IPS-20b (cell line): Measurements from ENCODE around the gene SEMA4D.

Experiments used
- H3K27ac ChIP-seq: one replicate; pipeline ENCODE4 v1.5.1; 2013; ENCODE audit warnings: low read length
- H3K27me3 ChIP-seq: 2 replicates; pipeline ENCODE4 v1.6.1; 2013; ENCODE audit warnings: mild to moderate bottlenecking, low read length, inconsistent platforms; ENCODE audit not compliant: insufficient read depth
- H3K36me3 ChIP-seq: 2 replicates; pipeline ENCODE4 v1.6.1; 2013; ENCODE audit warnings: low read depth, mild to moderate bottlenecking, inconsistent platforms, low read length, moderate library complexity; ENCODE audit not compliant: insufficient read depth
- H3K4me1 ChIP-seq: 2 replicates; pipeline ENCODE4 v1.6.1; 2013; ENCODE audit warnings: mild to moderate bottlenecking, control low read depth, inconsistent platforms, low read length, moderate library complexity; ENCODE audit not compliant: insufficient read depth
- H3K4me3 ChIP-seq: 2 replicates; pipeline ENCODE4 v1.5.1; 2013; ENCODE audit warnings: mild to moderate bottlenecking, low read length, inconsistent platforms
- H3K9ac ChIP-seq: 2 replicates; pipeline ENCODE4 v1.6.1; 2013; ENCODE audit warnings: low read depth, mild to moderate bottlenecking, inconsistent platforms, low read length, moderate library complexity
- H3K9me3 ChIP-seq: 2 replicates; pipeline ENCODE4 v1.6.1; 2013; ENCODE audit warnings: mild to moderate bottlenecking, low read depth, low read length, inconsistent platforms; ENCODE audit not compliant: insufficient read depth

The SEMA4D gene

DNA sequence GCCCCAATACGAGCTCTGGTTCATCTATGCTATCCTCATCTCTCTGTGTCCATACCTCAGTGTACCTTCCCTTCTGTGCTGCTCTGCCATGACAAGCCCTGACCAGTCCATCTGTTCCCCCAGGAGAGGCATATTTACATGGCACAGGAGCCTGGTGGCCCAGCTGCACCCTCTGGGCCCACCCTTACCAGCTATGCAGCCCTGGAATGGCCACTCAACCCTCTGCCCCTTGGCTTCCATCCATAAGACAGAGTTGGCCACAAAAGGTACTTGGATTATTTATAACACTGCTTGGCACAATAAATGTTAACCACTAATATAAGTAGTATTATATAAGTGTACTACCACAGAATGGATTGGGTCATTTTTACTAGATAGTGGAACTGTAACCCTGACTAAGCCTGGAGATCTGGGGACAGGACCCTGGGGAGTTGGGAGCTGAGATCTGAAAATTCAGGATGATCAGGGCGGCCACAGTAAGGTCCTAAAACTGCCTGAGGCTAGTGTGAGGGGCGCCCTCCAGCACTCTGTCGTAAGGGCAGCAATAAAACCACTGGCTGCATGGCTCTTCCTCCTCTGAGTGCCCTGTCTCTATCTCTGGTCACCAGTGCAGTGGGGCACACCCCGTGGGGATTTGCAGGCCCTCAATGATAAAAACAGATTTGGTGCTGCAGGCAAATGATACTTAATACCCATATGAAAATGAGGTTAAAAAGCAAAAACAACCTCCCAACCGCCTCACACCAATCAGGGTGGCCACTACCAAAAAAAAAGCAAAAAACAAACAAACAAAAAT, 65.8 kb downstream of the SEMA4D start:
- no peak overlapping the region for H3K27ac ChIP-seq
- no peak overlapping the region for H3K9ac ChIP-seq
- peaks cover 40% of the 10 kb centered on the region; the same call in 1 of the 2 replicates for H3K4me1 ChIP-seq
- no peak overlapping the region for H3K4me3 ChIP-seq
- no peaks in the 10 kb centered on the region for H3K36me3 ChIP-seq
- no peaks in the 10 kb centered on the region for H3K9me3 ChIP-seq
- H3K27me3 ChIP-seq = no peaks in the 10 kb centered on the region

DNA sequence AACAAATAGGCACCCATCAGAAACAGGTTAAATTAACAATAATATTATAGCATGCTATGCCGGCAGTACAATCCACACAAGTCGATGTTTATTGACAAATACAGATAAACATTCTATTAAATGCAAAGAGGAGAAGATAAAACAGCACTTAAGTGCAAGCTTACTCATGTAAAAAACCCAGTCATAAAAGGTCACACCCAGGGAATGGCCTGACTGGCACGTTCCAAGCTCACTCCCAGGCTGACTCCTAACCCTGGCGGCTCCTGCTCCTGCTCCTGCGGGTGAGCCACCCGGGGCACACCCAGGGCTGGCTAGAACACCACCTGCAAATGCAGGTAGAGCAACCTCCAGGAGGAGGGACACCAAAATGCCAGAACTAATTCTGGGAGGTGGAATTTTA, 66.9 kb downstream of the SEMA4D start:
- H3K9ac ChIP-seq = no peak overlapping the region
- H3K4me1 ChIP-seq = peaks cover 29% of the 10 kb centered on the region; the same call in 1 of the 2 replicates
- no peaks in the 10 kb centered on the region for H3K27me3 ChIP-seq
- H3K27ac ChIP-seq = no peak overlapping the region
- H3K36me3 ChIP-seq = no peaks in the 10 kb centered on the region
- no peak overlapping the region for H3K4me3 ChIP-seq
- H3K9me3 ChIP-seq = no peaks in the 10 kb centered on the region

DNA sequence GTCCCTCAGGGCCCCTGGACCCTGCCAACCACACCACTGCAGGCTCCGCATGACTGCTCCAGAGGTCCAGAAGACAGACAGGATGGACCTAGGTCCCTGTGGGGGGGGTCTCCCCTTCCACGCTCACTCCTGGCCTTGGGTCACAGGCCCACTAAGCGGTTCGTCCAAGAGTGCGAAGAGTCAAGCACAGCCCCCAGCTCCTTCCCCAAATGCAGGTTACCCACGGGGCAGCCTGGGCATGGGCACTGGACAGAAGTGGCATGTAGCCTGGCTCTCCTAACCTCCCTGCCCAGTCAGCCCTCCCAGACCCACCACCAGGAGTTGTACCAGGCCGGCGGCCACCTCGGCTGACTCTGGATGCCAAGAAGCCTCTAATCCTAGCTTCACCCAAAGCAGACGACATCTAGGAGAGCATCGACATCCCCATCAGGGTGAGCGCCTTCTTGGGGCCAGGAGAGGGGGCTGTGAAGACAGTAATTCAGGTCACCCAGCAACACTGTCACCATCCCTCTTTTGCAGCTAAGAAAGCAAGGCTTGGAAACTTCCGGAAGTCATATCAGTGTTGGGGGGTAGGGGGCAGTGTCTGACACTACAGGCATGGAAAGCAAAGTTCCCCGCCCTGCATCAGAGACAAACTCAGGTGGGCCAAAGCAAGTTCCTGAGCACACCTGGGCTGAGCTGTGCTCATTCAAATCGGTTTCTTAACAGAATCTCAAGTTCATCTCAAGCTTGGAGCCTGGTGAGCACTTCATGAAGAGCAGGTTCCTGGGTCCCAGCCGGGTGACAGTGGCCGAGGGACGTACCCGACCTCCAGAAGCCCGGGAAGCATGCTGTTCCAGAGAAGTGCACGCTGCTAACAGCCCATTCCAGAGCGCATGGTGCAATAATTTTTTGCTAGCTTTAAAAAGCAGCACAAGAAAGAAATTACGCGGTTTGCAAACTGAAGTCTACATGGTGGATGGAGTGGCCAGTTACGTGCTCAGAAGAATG, 68.7 kb downstream of the SEMA4D start:
- Histone ChIP-seq H3K27me3 (no peaks in the 10 kb centered on the region), H3K4me1 (peaks cover 16% of the 10 kb centered on the region; the same call in 1 of the 2 replicates), H3K9me3 (no peaks in the 10 kb centered on the region), H3K9ac (no peak overlapping the region), H3K36me3 (no peaks in the 10 kb centered on the region), H3K4me3 (no peak overlapping the region), H3K27ac (no peak overlapping the region)

DNA sequence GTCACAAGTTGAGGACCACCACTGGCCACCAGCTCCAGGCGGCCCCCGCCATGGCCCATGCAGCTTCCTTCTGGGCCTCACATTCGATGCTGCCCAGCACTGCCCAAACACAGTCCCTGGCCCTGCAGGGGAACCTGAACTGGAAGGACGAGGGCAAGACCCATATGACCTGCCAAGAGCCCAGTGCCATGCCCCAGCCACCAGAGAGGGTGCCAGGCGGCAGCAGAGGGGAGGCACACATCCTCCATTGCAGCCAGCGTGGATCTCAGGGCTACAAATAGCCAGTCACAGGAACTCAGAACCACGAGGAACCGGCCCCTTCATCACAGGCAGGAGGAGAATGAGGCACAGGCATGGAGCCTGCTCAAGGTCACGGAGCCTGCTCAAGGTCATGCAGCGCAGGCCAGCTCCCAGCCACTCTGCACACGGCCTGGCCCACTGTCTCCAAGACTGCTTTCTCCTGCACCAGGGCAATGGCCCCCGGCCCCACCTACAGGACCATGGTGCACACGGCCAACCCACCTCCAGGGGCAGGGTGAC, 69.6 kb downstream of the SEMA4D start:
- peaks cover 8% of the 10 kb centered on the region; the same call in 1 of the 2 replicates for H3K4me1 ChIP-seq
- H3K27ac ChIP-seq = no peak overlapping the region
- no peaks in the 10 kb centered on the region for H3K9me3 ChIP-seq
- H3K9ac ChIP-seq = no peak overlapping the region
- H3K27me3 ChIP-seq = no peaks in the 10 kb centered on the region
- H3K4me3 ChIP-seq = no peak overlapping the region
- H3K36me3 ChIP-seq = no peaks in the 10 kb centered on the region

DNA sequence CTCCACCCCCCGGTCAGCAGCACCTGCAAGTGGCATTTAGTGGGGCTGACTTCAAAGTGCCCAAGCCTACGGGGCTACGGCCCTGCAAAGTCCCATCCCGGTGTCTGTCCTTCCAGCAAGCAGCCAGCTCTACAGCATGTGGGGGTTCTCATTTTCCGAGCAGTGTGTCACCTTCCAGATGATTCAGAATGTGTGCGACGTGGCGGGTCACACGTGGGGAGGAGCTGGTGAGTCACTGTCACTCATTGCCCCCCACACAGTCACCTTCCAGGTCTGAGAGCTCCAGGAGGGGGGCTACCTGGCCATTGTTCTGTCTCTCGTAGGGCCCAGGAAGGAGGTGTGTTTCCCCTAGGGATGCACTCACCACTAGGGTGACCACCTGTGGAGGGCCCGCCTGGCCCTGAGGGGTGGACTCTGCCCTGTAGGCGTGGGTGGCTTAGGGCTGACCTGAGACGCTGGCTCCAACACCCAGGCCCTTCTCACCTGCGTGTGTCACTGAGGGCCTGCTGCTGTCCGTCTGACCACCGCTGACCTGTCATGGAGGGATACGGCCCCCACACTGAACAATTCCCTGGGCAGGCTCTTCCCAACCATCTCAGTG, 70.2 kb downstream of the SEMA4D start:
- H3K36me3 ChIP-seq = no peaks in the 10 kb centered on the region
- H3K4me1 ChIP-seq = peaks cover 8% of the 10 kb centered on the region; the same call in 1 of the 2 replicates
- no peak overlapping the region for H3K4me3 ChIP-seq
- no peaks in the 10 kb centered on the region for H3K9me3 ChIP-seq
- no peak overlapping the region for H3K9ac ChIP-seq
- H3K27me3 ChIP-seq = no peaks in the 10 kb centered on the region
- H3K27ac ChIP-seq = no peak overlapping the region

DNA sequence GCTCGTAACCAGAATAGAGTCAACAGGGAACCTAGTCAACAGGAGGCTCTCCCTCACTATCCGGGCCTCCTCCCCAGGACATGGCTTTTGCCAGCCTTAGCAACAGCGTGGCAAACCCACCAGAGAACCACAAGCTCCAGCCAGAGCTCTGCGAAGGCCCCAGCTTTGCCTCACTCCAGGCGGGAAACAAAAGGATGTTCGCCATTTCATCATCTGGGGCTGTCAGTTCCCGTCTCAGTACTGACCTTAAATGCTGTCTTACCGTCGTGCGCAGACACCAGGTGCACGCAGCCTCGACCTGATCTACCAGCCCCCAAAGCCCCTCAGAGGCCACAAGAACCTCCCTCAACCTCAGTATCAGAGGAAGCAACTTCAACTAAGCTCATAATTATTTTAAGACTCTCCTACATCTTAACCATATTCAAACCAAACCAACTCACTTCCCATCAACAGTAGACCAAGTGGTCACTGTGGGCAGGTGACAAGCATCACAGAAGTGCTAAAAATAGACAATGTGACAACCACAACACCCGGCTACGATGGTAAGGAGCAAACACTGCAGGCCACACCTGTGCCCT, 71.4 kb downstream of the SEMA4D start:
- Histone ChIP-seq H3K27ac (no peak overlapping the region), H3K4me3 (no peak overlapping the region), H3K27me3 (no peaks in the 10 kb centered on the region), H3K36me3 (no peaks in the 10 kb centered on the region), H3K9me3 (no peaks in the 10 kb centered on the region), H3K9ac (no peak overlapping the region), H3K4me1 (peaks cover 8% of the 10 kb centered on the region; the same call in 1 of the 2 replicates)

DNA sequence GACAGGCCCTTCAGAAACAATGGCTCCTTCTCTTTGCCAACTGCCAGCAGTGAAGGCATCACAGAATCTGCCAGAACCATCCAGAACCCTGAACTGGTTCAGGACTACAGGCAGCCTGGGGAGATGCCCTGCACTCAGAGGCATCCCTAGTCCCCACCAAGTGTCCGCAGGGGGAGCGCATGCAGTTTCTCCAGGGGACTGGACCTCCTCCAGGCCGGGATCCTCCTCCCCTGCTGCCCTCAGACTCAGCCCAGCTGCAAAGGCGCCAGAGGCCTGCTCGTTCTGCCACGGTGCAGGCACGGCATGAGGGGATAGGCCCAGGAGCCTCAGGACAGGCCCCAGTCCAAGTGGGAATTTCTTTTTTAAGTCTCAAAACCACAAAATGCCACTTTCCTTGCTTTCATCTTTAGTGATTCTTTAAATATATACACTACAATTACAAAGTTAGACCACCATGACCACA, 72.0 kb downstream of the SEMA4D start:
- Histone ChIP-seq H3K9ac (no peak overlapping the region), H3K36me3 (no peaks in the 10 kb centered on the region), H3K9me3 (no peaks in the 10 kb centered on the region), H3K27ac (no peak overlapping the region), H3K27me3 (no peaks in the 10 kb centered on the region), H3K4me1 (peaks cover 8% of the 10 kb centered on the region; the same call in 1 of the 2 replicates), H3K4me3 (no peak overlapping the region)

DNA sequence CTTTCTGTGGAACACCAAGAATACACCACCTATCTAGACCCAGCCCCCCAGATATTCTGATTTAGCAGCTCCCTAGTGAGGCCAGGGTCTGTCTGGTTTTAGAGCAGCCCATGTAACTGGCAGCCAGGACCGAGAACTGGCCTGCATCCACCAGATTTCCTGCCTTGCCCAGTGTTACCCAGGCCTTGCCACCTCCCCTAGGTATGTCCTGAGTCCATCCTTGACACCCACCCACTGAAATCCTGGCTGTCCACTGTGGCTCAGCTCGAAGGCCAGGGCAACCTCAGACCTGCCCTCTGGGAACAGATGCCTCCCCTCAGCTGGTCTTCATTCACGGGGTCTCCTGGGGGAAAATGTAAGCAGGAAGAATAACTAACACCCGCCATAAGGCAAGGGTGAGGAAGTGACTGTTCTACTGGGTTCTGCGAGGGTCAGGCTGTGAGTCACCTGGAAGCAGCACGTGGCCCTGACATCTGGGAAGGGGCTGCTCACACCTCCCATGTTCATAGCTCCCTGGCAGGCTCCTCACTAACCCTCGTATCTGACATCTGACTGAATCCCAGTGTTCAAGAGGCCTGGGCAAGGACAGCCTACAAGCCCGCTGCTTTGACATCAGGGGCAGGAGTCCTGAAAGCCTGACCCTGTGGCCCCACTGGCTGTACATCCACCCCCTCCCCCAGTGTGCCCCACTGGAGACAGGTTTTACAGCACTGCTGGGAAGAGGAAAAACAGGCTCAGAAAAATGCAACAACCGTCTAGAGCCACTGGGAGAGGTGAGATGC, 72.7 kb downstream of the SEMA4D start:
- H3K9me3 ChIP-seq = no peaks in the 10 kb centered on the region
- H3K27me3 ChIP-seq = no peaks in the 10 kb centered on the region
- no peak overlapping the region for H3K4me3 ChIP-seq
- no peak overlapping the region for H3K9ac ChIP-seq
- H3K27ac ChIP-seq = no peak overlapping the region
- H3K36me3 ChIP-seq = no peaks in the 10 kb centered on the region
- peaks cover 8% of the 10 kb centered on the region; the same call in 1 of the 2 replicates for H3K4me1 ChIP-seq

DNA sequence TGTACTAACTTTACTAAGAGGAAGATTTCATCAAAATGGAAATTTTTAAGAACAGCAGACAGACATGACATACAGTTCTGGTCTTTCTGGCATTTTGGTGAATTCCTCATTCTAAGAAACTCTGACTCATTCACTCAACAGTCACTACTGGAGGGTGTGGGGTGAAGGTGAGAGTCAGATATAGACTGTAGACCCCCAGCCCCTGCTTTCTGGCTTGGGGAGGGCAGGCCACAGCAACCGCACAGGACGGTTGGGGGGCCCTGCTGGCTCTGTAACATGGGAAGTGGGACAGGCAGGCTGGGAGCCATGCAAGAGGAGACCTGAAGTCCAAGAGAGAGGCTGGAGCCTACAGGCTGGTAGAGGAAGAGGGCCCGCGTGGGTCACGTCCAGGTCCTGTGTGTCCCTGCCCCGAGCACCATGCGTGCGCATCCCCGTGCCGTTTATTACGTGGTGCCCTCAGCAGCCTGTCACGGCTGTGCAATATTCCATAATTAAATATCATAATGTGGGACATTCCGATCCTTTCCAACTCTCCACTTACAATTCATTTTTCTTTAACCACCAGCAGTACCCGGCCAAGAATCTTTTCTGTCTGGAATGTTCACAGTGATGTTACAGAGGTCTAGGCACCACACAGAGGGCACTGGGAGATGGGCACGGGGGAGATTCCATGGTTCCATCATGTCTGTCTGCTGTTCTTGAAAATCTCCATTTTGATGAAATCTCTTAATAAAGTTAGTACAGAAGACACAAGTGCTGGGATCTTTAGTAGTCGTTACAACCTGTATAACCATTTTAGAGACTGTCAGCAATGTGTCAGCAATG, 75.5 kb downstream of the SEMA4D start:
- Histone ChIP-seq H3K36me3 (no peaks in the 10 kb centered on the region), H3K4me1 (no peaks in the 10 kb centered on the region), H3K27ac (no peak overlapping the region)

DNA sequence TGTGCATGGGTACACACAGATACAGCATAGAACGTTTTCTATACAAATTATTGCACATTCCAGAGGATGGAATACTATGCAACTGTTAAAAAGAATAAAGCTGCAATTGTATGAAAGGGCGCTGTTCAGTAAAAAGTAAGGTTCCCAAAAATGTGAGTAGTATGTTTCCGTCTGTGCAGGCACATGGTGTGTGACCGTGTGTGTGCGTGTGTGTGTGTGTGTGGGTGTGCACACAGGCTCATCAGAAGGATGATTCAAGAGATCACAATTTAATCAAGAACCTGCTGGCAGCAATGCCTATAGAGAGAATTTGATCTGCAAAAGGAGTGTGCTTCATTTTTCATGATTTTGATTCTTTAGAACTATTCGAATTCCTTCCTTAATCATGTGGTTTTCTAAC, 76.3 kb downstream of the SEMA4D start:
- H3K4me1 ChIP-seq = no peaks in the 10 kb centered on the region
- no peaks in the 10 kb centered on the region for H3K9me3 ChIP-seq
- H3K4me3 ChIP-seq = no peak overlapping the region
- H3K9ac ChIP-seq = no peak overlapping the region
- H3K27ac ChIP-seq = no peak overlapping the region
- no peaks in the 10 kb centered on the region for H3K36me3 ChIP-seq
- H3K27me3 ChIP-seq = no peaks in the 10 kb centered on the region

More for the DNA sequence above, 75.5 kb downstream of the SEMA4D start:
- Histone ChIP-seq H3K27me3 (no peaks in the 10 kb centered on the region), H3K9me3 (no peaks in the 10 kb centered on the region), H3K4me3 (no peak overlapping the region), H3K9ac (no peak overlapping the region)
